SH-SY5Y (cell line): ENCODE results near the gene NFATC4.

ENCODE experiments used
- GATA2 ChIP-seq: IDR thresholded peaks from 2 replicates; pipeline ENCODE4 v1.6.1; 2011; ENCODE audit warnings: mild to moderate bottlenecking, low read depth, low read length
- GATA3 ChIP-seq: IDR thresholded peaks from 2 replicates; pipeline ENCODE4 v1.6.1; 2011; ENCODE audit warnings: low read depth, mild to moderate bottlenecking, low read length, moderate library complexity

GRCh38 chr14:24360281-24360680 is 7.7 kb upstream of the NFATC4 start:
- no peak for TF ChIP-seq GATA2
- no peak for TF ChIP-seq GATA3
